B cell (primary cell): Measurements from ENCODE around the gene FTCD.

Experiments
- CTCF ChIP-seq: fragments of 200-600 bp; IDR thresholded peaks from one replicate; pipeline ENCODE4 v1.8.0; 2022; ENCODE audit warnings: antibody characterized with exemption, mild to moderate bottlenecking
- EZH2 ChIP-seq: IDR thresholded peaks from 2 replicates; pipeline ENCODE4 v1.6.1; 2012; ENCODE audit warnings: borderline replicate concordance, low read depth, mild to moderate bottlenecking, moderate library complexity, low read length; ENCODE audit not compliant: insufficient read depth, poor library complexity, severe bottlenecking

GRCh38 chr21:46121286-46122221, 33.8 kb downstream of the FTCD start:
- no peak for TF ChIP-seq CTCF
- TF ChIP-seq EZH2 = no peak
